C4-2B (cell line): ENCODE measurements around the gene HMG20B.

Experiments
- ZFX ChIP-seq: fragments of 450-650 bp; IDR thresholded peaks from 2 replicates; pipeline ENCODE4 v1.6.1; 2017
- TF ChIP-seq, protein P1 (sequence below): fragments of 450-650 bp; conservative IDR thresholded peaks from 2 replicates; pipeline ENCODE4 v1.5.1; 2017; ENCODE audit warnings: mild to moderate bottlenecking

DNA sequence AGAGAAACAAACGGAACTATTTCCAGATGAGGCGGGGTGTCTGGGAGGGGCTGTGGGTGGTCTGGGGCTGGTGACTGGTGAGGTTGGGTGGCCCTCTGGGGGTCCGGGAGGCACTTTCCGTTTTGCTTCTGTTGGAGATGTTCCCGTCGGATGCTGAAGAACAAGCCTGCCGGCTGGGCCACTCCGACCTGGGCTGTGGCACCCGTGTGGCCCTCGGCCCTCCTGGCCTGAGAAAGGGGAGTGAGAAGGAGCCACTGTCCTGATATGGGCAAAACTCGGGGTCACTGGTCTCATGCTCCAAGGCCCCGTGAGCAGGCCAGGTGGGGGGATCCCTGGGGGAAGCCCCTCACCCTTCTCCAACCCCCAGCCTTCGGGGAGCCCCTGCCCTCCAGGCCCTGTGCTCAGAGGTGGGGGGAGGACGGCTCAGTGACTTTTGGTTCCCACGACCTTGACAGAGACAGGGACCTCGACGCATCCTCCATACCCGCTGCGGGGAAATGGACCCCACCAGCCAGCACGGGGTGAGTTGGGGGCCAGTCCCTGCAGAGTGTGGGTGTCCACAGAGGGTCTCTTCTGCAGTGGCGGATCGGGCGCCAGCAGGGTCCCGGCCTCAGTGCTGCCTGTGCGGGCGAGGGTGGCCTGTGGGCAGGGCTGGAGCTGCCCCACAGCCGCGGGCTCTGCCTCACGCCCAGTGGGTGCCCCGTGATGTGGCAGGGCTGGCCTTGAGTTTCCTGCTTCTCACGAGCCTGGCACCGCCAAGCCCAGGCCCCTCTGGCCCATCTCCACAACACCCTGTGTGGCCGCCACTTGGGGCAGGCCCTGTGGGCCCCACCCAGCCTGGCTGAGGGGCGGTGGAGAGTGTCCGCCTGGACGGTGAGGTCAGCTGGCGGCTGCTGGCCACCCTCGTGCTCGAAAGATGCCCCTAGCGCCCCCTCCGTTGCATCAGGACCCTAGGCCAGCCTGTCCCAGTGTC, 38.3 kb downstream of the HMG20B start:
- TF ChIP-seq, protein P1, sequence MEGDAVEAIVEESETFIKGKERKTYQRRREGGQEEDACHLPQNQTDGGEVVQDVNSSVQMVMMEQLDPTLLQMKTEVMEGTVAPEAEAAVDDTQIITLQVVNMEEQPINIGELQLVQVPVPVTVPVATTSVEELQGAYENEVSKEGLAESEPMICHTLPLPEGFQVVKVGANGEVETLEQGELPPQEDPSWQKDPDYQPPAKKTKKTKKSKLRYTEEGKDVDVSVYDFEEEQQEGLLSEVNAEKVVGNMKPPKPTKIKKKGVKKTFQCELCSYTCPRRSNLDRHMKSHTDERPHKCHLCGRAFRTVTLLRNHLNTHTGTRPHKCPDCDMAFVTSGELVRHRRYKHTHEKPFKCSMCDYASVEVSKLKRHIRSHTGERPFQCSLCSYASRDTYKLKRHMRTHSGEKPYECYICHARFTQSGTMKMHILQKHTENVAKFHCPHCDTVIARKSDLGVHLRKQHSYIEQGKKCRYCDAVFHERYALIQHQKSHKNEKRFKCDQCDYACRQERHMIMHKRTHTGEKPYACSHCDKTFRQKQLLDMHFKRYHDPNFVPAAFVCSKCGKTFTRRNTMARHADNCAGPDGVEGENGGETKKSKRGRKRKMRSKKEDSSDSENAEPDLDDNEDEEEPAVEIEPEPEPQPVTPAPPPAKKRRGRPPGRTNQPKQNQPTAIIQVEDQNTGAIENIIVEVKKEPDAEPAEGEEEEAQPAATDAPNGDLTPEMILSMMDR, result no peak
- TF ChIP-seq ZFX, result no peak
